ENCODE measurements around the gene ZMYND11.

ZMYND11 gene

DNA sequence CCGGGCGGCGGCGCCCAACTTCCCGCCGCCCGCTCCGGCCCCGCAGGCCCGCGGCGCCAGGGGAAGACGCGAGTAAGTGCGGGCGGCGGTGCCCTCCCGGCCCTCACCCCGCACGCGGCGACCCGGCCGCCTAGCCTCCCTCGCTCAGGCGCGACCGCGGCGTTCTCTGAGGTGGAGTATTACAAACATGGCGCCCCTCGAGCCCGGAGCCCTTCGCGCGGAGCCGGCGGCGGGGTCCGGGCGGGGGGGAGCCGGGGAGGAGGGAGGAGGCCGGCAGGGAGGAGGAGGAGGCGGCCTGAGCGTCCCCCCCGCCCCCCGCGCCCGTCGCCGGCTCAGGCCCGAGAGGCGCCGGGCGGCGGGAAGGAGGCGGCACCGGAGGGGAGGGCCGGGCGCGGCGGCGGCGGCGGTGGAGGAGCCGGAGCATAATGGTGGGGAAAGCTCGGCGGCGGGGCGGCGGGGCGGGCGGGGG is at the start of gene ZMYND11:
Gene ZMYND11, plus strand, starts transcription at position 324 of the 469 bp plus-strand sequence. CDS start 44,558 bp downstream, outside the sequence.
- DNase-seq (ENCODE audit: low spot score) = peak; percentile 53

DNA sequence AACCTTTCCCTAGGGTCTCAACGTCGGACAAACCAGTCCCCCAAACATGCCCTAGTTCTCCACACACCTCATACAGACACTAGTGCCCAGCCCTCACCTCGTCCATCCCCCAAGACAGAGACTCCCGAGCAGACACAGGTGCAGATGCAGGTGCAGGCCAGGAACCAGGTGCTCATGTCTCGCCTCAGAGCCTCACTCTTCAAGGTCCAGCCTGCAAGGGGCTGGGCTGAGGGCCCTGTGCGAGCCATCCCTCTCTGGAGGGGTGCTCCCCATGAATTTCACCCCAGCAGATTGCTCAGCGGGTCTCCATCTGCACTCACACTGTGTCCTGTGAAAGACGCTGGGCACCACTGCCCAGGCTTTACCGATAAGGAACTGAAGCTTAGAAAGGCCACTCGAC is 49.2 kb upstream of the ZMYND11 start:
- DNase-seq (ENCODE audit: low spot score) = no peak

DNA sequence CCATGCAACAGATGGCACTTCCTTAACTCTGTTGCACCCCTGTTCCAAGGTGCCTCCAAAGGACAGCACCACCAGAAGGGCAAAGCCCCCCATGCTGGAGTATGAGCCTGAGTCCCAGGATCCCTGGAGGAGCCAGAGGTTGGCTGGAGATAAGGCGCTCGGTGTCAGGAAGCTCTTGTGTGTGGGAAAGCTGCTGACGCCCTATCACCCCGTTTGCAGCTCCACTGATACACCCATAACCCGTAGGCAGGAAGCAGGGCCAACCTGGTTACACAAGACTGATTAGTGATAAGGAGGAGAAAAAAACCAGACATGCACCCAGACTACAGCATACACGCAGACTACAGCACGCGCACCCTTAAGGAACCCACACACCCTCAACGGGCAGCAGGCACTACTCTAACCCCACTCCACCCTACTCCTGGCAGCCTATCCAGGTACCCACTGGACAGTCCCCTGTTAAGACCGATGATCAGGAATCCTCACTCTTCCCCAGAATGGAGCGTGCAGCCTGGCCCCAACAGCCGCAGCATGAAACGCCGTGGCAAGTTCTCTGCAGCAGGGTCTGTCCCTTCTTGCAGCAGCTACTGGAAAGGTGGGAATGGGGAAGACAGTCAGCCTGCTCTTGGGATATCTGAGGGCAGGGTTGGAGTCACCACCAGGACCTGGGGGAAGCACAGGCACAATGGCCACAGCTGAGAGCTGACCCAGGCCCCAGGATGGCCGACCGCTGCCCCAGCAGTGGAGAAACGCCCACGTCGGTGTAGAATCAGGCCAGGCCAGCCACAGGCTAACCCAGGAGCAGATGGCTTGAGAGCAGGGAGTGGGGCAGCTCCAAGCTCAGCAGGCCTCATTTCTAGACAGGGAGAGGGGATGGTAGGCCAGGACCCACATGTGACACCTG is 47.8 kb upstream of the ZMYND11 start:
- DNase-seq (ENCODE audit: low spot score) = no peak

DNA sequence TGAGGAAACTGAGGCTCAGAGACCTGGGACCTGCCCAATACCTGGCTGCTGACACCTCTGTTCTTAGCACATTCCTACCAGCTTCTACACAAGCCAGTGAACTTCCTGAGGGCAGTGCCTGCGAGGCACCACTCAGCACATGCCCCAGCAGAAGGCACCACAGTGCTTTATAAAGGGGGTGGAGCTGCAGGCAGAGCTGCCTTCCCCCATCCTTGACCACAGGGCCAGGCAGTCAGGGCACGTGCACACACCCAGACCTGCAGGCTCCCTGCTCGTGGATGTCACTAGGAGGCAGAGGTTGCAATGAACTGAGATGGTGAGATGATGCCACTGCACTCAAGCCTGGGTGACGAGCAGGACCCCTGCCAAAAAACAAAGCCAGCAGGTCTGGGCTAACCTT is 47.0 kb upstream of the ZMYND11 start:
- DNase-seq (ENCODE audit: low spot score) = no peak

DNA sequence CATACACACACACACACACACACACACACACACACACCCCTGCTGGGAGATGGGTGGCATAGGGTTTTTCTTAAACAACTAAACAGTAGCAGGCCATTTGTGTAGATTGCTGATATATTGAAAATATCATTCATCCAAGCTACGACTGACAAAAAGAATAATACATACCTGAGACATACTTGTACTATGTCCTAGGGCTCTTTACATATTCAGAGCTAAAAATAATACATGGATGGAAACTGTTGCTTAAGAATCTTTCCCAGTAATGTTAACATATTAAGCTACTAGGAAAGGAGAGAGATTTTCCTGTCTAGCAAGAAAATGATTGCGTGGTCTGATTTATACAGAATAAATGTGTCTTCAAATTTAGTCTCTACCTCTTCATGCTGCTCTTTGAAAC is 46.0 kb upstream of the ZMYND11 start:
- no peak for DNase-seq (ENCODE audit: low spot score)

DNA sequence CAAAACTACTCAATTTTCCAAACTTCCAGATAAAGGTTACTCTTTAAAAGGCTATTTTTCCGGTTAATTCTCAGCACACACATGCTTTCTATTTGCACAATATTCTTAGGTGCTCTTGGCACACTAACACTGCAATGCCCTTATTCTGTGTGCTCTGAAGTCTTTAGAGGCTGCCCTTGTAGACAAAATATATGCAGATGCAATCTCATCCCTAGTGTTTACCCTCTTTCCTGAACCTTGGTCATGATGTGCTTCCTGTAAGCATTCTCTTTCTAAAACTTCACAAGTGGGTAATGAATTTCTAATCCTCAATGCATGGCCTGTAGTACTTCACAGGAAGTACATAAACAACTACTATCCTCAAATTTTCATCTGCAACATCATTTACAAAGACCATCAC is 45.1 kb upstream of the ZMYND11 start:
- no peak for DNase-seq (ENCODE audit: low spot score)

DNA sequence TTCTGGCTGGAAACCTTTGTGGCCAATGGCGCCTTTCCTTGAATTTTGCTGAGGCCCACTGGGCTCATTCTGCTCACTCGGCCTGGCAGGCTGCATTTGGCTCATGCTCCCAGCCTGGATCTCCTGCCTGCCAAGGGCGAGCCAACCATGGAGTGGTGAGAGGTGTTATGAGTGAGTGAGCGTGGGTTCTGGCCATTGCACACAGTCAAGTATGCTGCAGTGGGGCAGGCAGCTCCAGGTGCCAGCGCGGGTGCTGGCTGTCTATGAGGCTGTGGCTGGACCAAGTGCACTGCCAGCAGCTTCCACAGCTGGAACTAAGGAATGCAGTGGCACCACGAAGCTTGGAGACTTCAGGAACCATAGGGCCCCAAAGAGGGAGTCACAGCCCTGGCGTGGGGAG is 43.9 kb upstream of the ZMYND11 start:
- no peak for DNase-seq (ENCODE audit: low spot score)

DNA sequence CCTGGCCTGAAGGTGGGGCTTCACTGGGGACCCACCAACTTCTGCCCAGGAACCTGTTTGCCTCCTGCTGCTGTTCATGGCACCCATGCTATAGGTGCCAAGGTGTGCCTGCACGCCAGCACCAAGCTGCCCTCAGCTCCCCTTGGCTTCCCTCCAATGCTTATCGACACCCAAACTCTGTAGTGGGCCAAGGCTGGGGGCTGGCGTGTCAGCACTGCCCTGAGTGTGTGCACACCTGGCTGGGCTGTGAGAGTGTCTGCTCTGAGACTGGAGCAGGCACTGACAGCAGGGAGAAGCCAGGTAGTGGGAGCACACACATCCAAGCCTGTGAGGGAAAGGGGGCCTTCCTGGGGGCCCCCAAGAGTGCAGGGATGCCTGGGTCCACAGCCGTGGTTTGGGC is 43.1 kb upstream of the ZMYND11 start:
- no peak for DNase-seq (ENCODE audit: low spot score)

DNA sequence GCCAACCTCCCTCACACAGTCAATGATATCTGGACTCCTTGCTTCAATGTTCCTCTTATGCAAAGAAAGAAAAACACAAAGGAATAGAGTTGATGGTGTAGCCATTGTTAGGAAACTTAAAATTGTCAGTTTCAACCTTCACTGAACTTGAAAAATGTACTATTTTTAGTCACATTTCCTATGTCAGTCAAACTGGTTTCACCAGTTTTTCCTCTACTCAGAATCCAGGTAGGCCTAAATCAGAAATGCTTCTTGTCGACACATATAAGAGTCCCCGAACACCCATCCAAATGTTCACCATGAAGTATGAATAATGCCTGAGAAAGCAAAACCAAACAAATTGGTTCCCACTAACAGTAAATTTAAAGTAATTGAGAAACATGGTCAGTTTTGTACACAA is 42.4 kb upstream of the ZMYND11 start:
- no peak for DNase-seq (ENCODE audit: low spot score)

DNA sequence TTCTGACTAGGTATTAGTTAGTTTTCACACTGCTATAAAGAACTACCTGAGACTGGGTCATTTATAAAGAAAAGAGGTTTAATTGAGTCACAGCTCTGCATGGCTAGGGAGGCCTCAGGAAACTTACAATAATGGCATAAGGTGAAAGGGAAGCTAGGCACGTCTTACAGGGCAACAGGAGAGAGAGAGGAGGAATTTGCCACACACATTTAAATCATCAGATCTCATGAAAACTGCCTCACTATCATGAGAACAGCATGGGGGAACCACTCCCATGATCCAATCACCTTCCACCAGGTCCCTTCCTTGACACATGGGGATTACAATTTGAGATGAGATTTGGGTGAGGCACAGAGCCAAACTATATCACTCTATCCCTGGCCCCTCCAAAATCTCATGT is 40.6 kb upstream of the ZMYND11 start:
- DNase-seq (ENCODE audit: low spot score) = no peak

DNA sequence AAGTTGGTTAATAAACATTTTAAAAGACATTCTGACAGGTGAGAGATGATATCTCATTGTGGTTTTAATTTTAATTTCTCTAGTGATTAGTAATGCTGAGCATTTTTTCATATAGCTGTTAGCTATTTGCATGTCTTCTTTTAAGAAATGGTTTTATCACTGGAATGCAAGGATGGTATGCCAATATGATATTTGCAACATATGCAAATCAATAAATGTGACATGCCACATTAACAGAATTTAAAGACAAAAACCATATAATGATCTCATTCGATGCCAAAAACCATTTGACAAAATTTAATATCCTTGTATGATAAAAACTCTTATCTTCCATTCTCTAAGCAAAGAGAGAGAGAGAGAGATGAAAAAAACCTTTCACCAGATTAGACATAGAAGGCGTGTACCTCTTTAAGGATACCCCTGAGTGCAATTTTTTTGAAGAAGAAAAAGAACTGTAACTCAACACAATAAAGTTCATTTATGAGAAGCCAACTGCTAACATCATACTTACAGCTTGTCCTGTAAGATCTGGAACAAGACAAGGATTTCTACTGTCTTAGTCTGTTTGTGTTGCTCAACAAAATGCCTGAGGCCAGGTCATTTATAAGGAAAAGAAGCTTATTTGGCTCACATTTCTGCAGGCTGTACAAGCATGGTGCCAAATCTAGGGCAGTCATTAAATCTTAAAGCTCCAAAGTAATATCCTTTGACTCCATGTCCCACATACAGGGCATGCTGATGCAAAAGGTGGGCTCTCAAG is 39.7 kb upstream of the ZMYND11 start:
- DNase-seq (ENCODE audit: low spot score) = no peak

DNA sequence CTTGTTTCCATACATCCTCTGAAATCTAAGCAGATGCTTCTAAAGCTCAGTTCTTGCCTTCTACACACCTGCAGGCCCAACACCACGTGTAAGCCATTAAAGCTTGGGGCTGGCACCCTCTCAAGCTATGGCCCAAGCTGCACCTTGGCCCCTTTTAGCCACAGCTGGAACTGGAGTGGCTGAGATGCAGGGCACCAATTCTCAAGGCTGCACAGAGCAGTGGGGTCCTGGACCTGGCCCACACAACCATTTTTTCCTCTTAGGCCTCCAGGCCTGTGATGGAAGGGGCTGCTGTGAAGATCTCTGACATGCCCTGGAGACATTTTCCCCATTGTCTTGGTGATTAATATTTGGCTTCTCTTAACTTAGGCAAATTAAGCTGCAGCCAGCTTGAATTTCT is 38.8 kb upstream of the ZMYND11 start:
- no peak for DNase-seq (ENCODE audit: low spot score)

DNA sequence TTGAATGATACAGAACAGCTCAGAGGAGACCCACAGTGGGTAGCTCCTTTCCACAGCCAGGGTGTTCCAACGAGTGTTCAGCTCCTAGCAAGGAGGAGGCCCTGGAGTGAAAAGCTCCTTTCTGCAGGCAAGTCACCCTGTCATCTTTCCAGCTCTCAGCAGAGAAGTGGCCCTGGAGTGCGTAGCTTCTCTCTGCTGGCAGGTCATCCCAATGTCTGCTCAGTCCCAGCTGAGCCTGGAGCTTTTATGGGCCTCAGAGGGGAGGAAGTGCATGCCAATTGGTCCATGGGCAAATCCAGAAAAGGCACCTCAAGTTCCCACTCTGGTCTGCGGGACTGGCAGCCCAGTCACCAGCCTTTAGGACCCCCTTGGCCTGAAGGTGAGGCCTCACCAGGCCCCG is 30.8 kb upstream of the ZMYND11 start:
- DNase-seq (ENCODE audit: low spot score) = no peak

DNA sequence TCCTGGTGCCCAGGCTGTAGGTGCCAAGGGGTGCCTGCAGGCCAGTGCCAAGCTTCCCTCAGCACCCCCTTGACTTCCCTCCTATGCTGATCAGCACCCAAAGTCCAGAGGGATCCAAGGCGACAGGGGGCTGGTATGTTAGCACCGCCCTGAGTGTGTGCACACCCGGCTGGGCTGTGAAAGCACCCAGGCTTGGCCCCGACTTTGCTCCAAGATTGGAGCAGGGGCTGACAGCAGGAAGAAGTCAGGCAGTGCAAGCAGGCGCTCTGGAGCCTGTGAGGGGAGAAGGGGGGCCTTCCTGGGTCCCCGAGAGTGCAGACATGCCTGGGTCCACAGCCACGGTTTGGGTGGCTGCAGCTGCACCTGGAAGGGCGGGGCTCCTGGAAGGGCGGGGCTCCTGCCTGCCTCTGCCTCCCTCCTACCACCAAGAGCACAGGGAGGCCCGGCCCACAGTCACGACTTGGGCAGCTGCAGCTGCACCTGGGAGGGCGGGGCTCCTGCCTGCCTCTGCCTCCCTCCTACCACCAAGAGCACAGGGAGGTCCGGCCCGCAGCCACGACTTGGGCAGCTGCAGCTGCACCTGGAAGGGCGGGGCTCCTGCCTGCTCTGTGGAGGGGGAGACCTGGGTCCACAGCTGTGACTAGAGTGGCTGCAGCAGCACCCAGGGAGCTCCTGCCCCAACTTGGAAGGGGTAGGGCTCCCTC is 30.2 kb upstream of the ZMYND11 start:
- no peak for DNase-seq (ENCODE audit: low spot score)

DNA sequence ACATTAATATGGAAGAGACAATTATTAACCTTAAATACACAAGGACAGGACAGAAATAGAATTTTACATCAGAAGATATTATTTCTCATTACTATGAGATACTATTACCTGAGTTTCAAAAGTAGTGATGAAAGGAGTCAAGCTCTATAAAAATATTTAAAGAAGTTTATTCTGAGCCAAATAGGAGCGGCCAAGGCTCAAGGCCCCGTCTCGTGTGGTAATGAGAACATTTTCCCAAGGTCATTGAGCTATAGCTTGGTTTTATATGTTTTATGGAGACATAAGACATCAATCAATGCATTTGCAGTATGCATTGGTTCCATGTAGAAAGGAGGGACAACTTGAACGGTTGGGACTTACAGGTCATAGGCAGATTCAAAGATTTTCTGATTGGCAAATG is 29.4 kb upstream of the ZMYND11 start:
- DNase-seq (ENCODE audit: low spot score) = no peak

DNA sequence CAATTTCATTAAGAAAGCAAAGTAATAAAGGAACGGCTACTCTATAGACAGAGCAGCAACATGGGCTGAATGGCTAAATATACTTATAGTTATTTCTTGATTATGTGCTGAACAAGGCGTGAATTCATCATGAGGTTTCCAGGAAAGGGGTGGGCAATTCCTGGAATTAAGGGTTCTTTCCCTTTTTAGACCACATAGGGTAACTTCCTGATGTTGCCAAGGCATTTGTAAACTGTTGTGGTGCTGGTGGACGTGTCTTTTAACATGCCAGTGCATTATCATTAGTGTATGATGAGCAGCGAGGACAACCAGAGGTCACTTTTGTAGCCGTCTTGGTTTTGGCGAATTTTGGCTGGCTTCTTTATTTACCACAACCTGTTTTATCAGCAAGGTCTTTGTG is 28.5 kb upstream of the ZMYND11 start:
- DNase-seq (ENCODE audit: low spot score) = peak; percentile 24

DNA sequence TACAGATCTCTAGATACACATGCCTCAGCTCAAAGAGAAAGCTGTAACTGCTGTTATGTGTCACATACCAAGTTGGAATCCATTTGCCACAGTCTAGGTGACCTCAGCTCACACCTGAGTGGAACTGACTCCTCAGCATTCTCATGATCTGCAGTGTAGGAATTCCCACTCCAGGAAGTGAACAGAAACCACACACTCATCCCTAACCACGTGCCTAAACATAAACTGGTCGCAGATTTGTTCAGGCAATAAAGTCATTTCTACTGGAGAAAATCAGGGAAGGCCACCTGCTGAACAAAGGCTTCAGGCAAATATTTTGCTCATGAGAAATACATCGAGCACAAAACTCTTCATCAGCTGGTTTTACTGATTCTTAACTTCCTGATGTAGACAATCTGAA is 23.0 kb upstream of the ZMYND11 start:
- DNase-seq (ENCODE audit: low spot score) = no peak

DNA sequence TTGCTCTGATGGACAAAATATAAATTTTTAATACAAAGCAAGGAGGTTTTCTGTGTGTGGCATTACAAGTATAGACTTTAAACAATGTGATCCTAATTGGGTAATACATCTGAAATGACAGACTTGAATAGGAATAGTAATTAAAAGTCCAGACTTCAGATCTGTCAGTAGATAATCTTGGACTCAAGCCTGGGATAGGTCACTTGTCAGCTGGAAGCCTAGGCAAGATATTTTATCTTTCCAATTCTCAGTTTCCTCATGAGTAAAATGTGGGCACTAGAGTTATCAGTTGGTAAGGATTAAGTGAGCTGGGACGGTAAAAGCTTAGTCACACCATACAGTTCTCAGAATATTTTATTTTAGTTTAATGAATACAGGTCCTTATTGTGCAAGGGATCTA is 10.4 kb upstream of the ZMYND11 start:
- DNase-seq (ENCODE audit: low spot score) = no peak

DNA sequence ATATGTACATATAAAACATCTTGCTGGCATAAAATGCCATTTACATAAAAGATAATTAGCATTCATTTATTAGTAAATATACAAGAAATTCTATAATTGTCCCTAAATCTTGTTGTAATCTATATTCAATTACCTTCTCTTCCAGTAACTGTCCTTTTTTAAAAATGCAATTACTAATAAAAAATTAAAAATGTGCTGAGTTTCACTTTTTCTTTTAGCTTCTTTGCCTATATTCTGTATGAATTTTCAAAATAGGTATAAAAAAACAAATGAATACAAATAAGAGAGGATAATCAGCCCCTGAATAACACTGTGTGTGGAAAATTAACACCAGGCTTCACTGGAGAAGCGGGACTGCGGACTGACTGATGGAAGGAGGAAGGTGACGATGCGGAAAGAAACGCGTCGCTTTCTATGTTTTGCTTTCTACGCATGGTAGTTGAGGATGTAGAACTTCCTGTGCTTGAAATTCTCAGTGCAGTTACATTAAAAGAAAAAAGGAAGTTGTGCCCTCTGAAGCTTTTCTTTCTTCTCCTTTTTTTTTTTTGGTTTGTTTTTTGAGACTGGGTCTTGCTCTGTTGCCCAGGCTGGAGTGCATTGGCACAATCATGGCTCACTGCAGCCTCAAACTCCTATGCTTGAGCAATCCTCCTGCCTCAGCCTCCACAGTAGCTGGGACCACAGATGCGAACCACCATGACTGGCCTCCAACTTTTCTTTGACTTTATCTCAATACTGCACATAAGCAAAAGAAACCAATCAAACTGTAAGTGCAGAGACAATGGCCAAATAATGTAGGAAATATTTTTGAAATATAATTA is 7.4 kb upstream of the ZMYND11 start:
- DNase-seq (ENCODE audit: low spot score) = peak; percentile 27

DNA sequence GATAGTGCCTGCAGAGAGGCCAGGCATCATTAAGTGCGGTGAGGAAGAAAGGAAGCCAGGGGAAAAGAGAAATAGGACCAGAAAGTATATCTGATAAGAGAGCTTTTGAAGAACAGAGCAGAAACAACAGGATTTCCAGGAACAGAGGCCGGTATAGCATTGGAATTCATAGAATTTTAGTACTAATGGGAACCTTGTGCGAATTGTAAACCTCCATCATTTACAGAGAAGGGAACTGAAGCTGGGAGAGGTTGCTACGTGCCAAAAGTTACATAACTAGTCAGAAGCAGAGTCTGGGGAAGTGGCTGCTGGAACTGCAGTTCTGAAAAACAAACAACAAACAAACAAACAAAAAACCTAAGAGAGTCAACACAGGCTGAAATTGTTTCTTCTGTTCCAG is 5.4 kb upstream of the ZMYND11 start:
- DNase-seq (ENCODE audit: low spot score) = no peak
